HG02981 (cell line): ENCODE results near the gene TBRG4.

Experiments
- ATAC-seq: cut with Tn5 transposase; IDR thresholded peaks from one replicate; pipeline ENCODE4 v1.9.1; 2021; ENCODE audit warnings: mild to moderate bottlenecking, moderate library complexity; ENCODE audit not compliant: unreplicated experiment

The TBRG4 gene

GRCh38 chr7:45145881-45146280 lies 34.4 kb upstream of the TBRG4 start:
- no peak for ATAC-seq

DNA sequence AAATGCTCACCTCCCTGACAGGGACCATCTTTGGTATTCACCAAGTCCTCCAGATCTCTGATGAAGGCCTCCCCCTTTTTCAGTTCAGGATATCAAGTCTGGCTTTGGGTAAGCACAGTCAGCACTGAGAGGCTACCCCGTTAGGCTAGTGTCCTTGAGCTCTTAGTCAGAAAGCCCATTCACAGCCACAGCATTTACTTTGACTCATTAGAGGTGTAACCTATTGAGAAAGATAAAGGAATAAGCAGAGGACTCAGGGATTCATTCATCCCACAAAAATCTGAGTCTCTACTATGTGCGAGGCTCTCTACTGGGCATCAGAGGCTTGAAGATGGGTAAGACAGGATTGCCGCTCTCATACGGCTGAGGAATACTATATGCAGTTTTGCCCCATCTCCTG lies 32.1 kb upstream of the TBRG4 start:
- ATAC-seq, result no peak

DNA sequence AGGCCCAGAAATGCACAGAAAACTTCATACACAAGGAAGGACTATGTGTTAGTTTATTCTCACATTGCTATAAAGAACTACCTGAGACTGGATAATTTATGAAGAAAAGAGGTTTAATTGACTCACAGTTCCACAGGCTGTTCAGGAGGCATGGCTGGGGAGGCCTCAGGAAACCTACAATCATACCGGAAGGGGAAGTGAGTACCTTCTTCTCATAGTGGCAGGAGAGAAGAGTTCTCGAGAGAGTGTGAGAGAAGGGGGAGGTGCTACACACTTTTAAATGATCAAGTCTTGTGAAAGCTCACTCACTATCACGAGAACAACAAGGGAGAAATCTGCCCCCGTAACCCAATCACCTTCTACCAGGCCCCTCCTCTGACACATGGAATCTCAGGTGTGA lies 29.3 kb upstream of the TBRG4 start:
- no peak for ATAC-seq

GRCh38 chr7:45138433-45139267 lies 27.2 kb upstream of the TBRG4 start:
- no peak for ATAC-seq

- ATAC-seq, result no peak
Measured at GRCh38 chr7:45136106-45137060, 24.9 kb upstream of the TBRG4 start.

DNA sequence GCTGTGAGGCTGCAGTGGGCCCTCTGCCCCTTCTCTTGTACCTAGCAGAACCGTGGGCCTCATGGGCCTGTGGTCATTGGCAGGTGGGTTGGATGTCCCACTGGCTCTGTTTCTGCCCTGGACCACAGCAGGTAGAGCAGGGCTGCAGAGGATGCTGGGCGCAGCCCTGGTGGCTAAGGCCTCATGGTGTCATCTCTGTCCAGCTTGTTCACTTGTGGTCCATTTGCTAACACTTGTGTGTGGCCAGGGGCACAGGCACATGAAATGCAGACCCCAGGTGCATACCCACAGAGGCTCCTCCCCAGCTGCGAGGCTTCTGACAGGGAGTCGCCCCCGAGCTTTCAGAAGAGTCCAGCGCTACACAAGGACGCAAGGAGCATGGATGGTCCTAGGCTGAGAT lies 22.4 kb upstream of the TBRG4 start:
- no peak for ATAC-seq

DNA sequence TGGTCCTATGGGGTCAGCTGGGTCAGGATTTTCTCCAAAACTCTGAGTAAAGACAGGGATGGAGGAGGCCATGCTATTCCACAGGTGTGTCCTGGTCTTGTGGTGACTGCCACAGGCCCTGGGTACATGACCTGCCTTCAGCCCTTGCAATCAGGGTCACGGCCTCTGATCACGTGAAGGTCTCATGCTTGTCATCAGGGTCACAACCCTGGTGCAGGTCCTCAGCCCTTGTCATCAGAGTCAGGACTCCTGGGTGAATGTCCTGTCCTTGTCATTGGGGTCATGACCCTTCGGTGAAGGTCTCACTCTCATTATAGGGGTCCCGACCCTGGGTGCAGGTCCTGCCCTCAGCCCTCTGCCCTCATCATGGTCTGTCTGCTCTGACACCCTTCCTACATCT lies 21.9 kb upstream of the TBRG4 start:
- ATAC-seq, result no peak

- no peak for ATAC-seq
Measured at GRCh38 chr7:45132708-45133320, 21.3 kb upstream of the TBRG4 start.

- ATAC-seq, result no peak
Measured at GRCh38 chr7:45131891-45132290, 20.4 kb upstream of the TBRG4 start.

DNA sequence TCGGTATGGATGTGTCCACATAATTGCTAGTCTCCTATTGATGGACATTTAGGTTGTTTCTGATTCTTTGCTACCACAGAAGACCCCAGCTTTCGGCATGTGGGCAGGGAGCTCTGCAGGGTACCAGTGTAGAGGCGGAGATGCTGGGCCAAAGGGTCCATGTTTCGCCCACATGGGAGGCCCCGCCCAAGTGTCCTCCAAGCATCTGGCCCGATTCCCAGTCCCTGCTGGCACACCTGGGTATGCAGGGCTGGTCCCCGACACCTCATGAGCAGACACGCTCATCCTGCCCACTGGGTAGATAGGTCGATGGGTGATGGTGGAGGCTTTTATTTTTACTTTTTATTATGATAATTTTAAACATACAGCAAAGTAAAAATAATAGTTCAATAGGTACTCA lies 19.4 kb upstream of the TBRG4 start:
- ATAC-seq, result no peak

GRCh38 chr7:45129906-45130305 lies 18.4 kb upstream of the TBRG4 start:
- ATAC-seq, result no peak

DNA sequence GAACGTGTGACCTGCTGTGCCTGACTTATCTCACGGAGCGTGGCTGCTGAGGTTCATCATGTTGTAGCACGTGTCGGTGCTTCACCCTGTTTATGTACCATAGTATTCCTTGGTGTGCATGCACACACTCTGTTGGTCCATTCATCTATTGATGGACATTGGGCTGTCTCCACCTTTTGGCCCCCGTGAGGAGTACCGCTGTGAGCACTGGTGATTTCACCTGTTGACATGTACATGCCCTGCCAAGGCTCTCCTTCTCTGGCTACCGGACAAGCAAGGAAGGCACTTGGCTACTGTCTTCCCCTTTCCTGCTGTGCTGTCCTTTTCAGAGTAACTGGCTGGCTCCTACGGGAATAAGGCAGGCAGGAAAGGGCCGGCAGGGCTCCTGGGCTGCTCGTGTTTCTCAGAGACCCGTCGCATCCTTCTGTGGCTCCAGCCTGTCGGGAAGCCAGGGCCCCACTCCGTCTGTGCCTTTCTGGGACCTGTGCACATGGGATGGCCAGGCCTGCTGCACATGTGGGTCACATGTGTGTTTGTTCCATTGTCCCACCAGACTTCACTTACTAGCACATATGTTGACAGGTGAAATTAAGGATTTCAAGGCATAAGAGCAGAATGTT lies 17.8 kb upstream of the TBRG4 start:
- no peak for ATAC-seq

- ATAC-seq, result no peak
Measured at GRCh38 chr7:45126920-45127319, 15.4 kb upstream of the TBRG4 start.

DNA sequence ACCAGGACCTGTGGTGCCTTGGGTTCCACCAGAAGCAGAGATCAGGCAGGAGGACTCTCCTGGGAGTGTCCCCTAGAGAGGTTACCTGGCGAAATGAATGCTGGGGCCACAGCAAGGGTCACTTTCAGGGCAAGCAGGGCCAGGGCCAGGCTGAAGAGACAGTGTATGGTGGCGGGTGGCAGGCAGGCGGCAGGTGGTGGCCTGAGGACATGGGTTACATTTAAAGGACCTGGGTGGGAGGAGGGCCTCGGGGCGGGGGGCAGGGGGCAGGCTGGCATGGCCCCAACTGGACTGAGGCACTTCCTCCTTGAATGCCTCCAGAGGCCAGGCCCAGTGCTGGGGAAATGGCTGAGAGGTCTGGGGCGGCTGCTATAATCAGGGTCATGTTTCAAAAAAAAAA lies 14.7 kb upstream of the TBRG4 start:
- no peak for ATAC-seq

- ATAC-seq, result no peak
Measured at GRCh38 chr7:45125193-45125904, 13.9 kb upstream of the TBRG4 start.

- no peak for ATAC-seq
Measured at GRCh38 chr7:45123913-45124710, 12.6 kb upstream of the TBRG4 start.

GRCh38 chr7:45122975-45123860 lies 11.7 kb upstream of the TBRG4 start:
- no peak for ATAC-seq

GRCh38 chr7:45119550-45119949 lies 8.1 kb upstream of the TBRG4 start:
- no peak for ATAC-seq

- no peak for ATAC-seq
Measured at GRCh38 chr7:45118889-45119331, 7.4 kb upstream of the TBRG4 start.
